22Rv1 (cell line): ENCODE results near the gene ERI3.

ENCODE experiments used
- ZFX ChIP-seq: fragments of 450-650 bp; IDR thresholded peaks from 2 replicates; pipeline ENCODE4 v1.6.1; 2017; ENCODE audit warnings: antibody characterized with exemption, borderline replicate concordance
- TF ChIP-seq, protein P1 (sequence below): fragments of 450-650 bp; IDR thresholded peaks from 2 replicates; pipeline ENCODE4 v1.5.1; 2017; ENCODE audit warnings: mild to moderate bottlenecking

GRCh38 chr1:44296806-44297205, 58.3 kb downstream of the ERI3 start:
- TF ChIP-seq, protein P1, sequence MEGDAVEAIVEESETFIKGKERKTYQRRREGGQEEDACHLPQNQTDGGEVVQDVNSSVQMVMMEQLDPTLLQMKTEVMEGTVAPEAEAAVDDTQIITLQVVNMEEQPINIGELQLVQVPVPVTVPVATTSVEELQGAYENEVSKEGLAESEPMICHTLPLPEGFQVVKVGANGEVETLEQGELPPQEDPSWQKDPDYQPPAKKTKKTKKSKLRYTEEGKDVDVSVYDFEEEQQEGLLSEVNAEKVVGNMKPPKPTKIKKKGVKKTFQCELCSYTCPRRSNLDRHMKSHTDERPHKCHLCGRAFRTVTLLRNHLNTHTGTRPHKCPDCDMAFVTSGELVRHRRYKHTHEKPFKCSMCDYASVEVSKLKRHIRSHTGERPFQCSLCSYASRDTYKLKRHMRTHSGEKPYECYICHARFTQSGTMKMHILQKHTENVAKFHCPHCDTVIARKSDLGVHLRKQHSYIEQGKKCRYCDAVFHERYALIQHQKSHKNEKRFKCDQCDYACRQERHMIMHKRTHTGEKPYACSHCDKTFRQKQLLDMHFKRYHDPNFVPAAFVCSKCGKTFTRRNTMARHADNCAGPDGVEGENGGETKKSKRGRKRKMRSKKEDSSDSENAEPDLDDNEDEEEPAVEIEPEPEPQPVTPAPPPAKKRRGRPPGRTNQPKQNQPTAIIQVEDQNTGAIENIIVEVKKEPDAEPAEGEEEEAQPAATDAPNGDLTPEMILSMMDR = no peak
- no peak for TF ChIP-seq ZFX
